HG02870 (cell line): ENCODE measurements around the gene SLC25A1.
"Not testable (repeated sequence)": the region's sequence is repeated elsewhere in the genome, so short reads cannot be mapped to it uniquely, and the experiment has no call there.

Experiments used
- ATAC-seq: cut with Tn5 transposase; IDR thresholded peaks from one replicate; pipeline ENCODE4 v1.9.1; 2021; ENCODE audit warnings: mild to moderate bottlenecking, moderate library complexity; ENCODE audit not compliant: unreplicated experiment

SLC25A1 gene

DNA sequence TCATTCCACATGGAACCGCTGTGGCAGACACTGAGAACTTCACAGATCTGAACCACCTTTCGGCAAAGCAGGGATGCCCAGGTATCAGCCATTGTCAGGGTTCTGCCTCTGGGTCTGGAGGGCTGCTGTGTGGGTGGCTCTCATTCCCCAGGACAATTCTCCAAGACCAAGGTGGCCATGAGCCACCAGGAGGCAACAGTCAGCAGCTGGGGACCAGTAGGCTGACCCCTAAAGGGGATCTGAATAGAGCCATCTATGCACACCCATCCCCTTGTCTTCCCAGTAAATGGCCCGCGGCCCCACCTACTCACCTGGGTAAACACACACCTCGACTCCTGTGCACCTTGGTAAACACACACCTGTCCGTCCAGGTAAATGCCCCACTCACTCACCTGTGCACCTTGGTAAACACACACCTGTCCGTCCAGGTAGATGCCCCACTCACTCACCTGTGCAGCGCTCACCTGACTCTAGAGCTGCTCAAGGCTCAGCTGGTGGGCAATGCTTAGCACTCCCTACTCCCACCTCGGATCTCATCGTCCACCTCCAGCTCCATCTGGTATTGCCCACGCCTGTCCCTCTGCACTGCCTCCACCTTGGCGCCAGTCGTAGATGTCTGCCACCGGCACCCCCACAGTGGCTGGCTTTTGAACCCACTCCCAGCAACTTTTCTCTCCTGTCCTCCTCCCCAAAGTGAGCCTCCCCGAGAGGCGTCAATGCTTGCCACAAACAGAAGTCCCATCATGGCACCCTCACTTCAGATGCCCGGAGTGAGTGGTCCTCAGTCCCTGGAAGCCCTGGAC lies 10.2 kb downstream of the SLC25A1 start:
- no peak for ATAC-seq

DNA sequence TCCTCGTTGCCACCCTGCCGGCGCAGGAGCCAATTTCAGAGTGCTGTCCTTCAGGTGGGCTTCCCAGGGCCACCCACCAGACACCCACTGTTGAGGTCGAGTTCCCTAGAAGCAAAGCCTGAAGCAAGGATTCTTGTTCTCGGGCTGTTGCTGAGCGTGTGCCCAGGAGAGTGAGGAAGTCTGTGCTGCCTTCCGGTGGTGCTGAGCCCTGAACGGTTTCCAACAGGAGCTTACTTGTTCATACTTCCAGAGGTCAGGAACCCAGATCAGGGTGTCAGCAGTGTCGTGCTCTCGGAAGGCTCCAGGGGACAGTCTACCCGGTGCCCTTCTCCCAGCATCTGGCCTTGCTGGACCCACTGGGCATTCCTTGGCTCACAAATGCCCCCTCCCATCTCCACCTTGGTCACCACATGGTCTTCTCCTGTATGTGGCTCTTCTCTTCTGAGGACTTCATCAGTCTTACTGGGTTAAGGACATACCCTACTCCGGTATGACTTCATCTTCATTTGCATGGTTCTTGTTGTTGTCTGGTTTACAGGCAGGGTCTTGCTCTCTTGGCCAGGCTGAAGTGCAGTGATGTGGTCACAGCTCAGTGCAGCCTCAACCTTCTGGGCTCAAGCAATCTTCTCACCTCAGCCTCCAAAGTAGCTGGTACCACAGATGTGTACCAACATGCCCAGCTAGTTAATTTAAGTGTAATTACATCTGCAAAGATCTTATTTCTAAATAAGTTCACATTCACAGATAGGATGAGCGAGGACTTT lies 11.2 kb downstream of the SLC25A1 start:
- no peak for ATAC-seq

DNA sequence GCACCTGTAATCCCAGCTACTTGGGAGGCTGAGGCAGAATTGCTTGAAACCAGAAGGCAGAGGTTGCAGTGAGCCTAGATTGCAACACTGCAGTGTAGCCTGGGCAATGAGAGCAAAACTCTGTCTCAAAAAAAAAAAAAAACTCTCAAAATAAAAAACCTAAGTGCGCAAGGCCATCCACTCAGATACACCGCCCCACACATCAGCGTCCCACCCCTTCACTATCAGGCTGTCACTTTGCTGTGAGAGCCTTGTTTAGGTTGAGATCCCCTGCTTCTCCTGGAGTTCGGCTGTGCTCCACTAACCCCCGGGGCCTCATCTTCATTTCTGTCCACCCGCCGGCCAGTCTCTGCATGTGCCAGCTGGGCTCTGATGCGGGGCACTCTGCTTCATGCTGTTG lies 12.1 kb downstream of the SLC25A1 start:
- no peak for ATAC-seq

DNA sequence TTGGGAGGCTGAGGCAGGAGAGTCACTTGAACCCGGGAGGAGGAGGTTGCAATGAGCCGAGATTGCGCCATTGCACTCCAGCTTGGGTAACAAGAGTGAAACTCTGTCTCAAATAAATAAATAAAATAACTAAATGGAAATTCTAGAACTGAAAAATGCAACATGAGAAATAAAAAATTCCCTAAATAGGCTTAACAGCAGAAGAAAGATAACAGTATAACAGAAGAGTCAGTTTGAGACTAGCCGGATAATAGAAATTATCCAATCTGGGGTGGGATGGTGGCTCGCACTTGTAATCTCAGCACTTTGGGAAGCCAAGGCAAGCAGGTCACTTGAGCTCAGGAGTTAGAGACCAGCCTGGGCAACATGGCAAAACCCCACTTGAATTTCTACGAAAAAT lies 14.1 kb downstream of the SLC25A1 start:
- no peak for ATAC-seq

DNA sequence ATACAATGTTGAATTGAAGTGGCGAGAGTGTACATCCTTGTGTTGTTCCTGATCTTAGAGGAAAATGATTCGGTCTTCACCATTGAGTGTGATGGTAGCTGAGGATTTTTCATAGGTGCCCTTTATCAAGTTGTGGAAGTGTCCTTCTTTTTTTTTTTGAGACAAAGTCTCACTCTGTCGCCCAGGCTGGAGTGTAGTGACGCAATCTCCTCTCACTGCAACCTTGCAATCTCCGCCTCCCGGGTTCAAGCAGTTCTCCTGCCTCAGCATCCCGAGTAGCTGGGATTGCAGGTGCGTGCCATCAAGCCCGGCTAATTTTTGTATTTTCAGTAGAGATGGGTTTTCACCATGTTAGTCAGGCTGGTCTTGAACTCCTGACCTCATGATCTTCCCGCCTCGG lies 19.9 kb downstream of the SLC25A1 start:
- ATAC-seq: not testable (repeated sequence)

DNA sequence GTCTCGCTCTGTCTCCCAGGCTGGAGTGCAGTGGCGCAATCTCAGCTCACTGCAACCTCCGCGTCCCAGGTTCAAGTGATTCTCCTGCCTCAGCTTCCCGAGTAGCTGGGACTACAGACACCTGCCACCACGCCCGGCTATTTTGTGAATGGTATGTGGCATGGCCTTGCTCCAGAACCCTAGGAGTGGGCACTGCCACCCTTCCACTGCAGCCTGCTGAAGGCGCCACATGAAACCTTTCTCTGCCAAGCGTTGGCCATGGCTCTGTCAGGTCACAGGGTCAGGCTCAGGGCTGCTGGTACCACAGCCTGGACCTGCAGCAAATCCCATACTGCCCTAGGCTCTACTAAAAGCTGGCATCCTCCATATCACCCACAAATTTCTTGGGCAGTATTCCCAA lies 22.4 kb downstream of the SLC25A1 start:
- ATAC-seq: not testable (repeated sequence)

DNA sequence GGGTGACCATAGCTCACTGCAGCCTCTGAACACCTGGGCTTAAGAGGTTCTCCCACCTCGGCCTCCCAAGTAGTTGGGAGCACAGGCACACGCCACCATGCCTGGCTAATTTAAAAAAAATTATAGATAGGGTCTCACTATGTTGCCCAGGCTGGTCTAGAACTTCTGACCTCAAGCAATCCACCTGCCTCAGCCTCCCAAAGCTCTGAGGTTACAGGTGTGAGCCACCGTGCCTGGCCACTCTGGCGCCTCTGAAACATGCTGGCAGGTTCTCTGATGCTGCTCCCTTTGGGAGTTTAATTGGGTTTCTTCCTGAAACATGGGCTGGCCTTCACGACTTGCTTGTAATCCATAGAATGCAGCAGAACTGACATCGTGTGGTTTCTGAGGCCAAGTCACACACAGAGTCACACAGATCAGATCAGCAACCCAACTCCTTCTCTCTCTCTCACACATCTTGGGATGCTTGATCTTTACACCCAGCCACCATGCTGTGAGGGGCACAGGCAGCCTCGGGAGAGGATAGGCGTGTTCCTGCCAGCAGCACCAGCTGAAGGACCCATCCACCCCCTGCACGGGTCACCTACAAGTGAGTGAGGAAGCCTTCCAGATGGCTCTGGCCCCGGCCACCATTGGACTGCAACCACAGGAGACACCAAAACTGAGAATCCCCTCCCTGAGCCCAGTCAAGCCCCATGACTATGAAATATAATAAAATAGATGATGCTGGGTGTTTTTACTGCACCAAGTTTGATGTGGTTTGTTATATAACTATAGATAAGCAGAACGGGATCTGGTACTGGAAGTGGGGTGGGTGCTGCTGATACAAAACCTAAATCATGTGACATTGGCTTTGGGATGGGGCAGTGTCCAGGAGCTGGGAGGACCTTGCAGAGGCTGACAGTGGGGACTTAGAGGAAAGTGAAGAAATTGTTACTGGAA lies 25.3 kb downstream of the SLC25A1 start:
- ATAC-seq: no peak

DNA sequence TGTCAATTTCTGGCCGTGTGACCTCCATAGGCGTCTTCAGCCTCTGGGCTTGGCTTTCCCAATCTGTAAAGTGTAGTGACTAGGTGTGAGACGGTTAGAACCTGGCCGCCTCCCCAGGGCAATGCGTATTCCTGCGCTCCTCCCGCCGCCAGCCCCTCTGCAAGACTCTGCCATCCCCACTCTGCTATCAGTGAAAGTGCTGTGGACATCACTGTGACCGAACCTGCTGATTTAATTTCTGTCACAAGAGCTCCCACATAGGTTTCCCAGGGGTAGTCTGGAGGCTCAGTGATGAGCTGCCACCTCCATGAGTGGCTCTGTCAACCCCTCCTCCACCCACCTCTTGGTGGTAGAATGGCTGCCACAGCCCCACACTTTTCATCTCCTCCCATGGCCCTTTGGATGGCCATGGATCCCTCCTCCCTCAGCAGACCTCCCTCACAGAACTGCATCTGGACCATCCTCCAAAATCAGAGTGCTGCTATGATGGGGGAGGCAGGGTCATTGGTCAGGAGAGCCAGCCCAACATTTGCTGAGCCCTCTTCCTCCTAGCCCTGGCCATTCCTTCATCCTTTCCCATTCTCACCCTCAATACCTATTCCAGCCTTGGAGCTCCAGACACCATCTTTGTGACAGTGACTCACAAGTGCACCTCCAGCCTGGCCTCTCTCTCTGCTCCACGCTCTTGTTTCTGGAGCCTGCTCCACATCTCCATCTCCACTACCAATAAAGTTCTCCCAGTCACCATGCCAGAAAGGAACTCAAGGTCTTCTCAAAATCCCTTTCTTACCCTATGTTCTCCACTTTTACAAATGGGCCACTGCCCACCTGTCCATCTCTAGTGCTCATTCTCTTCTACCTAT lies 27.0 kb downstream of the SLC25A1 start:
- ATAC-seq: no peak

DNA sequence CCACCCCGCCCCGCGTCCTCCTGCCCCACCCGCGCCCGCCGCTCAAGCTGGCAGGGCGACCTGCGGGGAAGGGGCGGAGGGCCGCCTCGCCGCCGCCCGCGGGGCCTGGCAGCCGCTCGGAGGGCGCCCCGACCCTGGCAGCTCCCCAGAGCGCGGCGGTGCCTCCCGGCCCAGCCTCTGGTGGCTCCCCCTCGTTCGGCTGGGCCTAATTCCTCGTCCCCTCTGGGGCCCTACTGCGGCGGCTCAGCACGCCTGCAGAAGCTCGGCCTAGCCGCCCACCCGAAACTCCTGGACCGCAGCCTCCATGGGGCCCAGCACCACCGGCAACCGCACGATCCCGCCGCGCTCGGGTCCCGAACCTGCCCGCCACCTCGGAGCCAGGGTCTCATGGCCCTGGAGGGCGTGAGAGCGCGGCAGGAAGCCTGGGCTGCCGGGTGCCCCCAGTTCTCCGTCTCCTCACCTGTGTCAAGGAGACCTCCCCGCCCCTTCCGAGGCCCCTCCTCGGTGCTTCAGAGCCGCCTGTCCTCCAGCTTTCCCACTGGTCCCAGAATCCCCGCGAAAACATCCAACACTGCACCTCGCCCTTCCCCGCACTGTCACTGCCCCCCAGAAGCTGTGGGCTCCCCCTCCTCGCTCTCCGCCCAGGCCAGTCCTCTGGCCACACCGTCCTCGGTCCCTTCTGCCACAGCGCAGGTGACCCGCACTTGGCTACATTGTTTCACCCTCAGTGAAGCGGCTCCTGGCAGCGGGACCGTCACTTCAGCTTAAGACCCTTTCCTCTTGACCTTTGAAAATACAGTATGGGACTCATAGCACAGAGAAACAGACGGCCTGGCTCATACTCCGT lies 27.8 kb downstream of the SLC25A1 start:
- ATAC-seq: no peak

DNA sequence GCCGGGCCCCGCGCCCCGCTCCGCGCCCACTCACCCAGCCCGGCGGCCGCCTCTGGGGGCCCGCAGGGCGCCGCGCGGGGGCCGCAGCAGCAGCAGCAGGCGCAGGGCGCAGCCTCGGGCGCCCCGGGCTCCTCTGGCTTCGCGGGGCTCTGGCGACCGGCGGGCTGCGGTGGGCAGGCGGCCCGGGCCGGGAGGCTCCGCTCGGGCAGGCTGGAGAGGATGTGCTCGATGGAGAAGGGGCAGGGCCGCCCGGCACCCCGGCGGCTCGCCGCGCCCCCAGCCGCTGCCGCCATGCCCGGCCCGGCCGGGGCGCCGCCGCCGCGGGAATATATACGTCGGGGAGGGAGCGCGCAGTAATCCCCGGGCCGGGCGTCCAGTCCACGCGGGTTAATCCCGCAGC lies 28.5 kb downstream of the SLC25A1 start, which contains the start of gene GSC2:
GSC2 (minus strand) TSS at position 302 of the 400 bp plus-strand sequence; CDS start at position 293, 9 bp downstream.
- no peak for ATAC-seq

DNA sequence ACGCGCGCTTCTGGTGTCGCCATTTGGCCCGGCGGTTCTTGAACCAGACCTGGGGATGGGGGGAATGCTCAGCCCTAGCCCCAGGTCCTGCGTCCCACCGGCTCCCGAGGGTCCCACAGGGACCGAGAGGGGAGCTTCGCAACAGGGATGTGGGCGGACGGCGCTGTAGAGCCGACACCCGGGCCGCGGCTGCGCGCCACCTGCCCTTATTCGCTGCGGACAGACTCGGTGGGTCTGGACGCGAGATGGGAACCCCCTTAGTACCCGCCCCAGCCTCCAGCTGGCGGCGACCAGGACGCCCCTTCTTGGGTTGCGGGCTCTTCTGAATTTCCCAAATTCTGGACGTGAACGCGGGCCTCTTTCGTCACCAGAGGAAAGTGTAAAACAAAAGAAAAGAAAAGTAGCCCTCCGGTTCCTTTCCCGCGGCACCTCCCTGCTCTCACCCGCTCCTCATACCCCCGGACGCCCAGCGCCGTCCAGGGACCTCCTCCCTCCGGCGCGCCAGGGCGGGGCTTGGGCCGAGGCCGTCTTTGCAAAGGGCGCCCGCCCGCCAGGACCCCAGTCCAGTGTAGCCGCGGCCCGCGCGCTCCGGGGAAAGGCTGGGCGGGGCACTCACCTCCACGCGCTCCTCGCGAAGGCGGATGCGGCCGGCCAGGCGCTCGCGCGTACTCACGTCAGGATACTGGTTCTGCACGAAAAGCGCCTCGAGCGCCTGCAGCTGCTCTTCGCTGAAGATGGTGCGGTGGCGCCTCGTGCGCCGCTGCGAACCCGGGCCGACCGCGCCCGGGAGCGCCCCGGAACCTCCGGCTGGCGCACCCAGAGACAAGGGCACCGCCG lies 29.3 kb downstream of the SLC25A1 start:
- ATAC-seq: no peak

DNA sequence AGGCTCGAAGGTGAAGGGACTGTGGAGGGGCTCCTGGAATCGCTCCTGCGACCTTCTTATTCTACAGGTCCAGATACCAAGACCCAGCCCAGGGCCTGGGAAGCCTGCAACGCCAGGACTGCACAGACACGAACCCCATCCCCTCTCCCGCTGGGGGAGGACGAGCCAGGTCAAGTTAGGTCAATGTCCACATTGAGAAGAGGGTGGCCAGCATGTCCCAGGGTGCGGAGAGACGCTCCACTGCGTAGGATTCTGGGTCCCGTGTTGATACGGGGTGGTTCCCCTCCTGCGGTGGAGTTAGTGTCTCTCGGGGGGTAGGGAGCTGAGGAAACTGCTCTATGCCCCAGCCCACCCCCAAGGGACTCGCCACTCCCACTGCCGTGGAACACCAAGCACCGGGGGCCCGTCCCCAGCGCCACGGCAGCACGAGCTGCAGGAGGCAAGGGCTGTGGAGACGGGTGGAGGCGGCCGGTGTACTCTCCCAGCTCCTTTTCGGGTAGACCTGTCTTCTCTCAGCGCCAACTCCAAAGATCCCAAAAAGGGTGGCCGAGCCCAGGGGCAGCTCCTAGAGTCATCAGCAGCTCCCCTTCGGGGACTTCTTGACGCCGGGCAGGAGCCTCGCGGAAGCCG lies 30.0 kb downstream of the SLC25A1 start:
- no peak for ATAC-seq

DNA sequence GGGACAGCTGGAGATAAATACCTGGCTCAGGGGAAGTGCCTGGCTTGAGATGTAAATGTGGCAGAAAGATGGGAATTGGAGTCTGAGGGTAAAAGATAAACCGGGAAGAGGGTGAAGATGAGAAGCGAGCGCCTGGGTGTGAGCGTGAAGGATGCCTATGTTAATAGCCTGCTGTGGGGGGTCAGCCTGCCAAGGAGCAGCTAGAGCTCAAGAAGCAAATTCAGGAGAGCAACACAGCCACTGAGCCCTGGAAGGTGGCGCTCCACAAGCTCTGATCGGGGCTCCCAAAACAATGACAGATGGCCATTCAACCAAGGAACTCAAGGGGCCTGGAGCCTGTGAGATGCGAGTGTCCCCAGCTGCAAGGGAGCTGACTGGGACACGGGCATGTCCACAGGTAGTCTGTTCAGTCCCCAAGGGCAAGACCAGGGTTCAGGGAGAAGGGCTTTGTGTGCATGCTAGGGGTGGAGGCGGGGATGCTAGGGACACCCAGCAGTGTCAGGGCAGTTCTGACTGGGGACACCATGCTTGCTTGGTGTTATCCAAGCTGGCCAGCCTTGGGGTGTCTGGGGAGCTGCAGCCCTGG lies 31.2 kb downstream of the SLC25A1 start:
- no peak for ATAC-seq

DNA sequence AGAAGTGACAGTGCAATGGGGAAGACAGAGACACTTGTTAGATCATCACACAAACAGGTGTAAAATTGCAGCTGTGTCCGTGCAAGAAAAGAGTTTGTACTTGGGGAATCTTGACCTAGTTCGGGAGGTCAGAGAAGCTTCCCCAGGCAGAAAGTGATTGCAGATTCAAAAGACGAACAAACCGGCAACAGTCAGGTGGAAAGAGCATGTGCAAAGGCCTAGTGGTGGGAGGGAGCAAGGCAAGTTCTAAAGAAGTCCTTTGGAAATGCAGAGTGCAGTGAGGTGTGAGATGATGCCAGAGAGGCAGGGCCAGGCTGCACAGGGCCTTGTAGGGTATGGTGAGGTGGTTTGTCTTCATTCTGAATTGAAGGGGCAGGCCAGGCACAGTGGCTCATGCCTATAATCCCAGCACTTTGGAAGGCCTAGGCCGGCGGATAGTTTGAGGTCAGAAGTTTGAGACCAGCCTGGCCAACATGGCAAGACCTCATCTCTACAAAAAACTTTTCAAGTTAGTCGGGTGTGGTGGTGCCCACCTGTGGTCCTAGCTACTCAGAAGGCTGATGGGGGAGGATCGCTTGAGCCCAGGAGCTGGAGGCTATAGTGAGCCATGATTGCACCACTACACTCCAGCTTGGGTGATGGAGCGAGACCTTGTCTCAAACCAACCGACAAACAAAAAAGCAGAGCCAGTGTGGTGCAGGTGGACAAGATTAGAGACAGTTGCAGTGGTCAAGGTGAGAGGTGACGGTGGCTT lies 32.1 kb downstream of the SLC25A1 start:
- no peak for ATAC-seq

DNA sequence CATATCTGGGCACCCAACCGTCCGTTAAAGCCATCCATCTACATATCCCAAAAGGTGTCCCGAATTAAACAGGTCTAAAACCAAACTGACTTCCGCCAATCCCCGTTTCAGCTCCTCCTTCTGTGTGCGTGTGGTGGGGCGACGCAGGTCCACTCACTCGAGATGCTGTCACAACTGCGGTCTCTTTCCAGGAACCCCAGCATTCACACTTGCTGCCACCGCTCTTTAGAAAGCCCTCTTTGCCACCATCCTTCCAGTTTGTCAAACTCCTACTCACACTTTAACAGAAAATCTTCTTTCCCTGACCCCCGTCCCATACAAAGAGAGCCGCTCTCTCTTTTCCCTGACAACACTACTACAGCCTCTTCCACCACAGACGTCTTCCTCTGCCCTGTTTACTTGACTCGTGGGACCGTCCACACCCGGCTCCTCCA lies 34.6 kb downstream of the SLC25A1 start:
- ATAC-seq: no peak

DNA sequence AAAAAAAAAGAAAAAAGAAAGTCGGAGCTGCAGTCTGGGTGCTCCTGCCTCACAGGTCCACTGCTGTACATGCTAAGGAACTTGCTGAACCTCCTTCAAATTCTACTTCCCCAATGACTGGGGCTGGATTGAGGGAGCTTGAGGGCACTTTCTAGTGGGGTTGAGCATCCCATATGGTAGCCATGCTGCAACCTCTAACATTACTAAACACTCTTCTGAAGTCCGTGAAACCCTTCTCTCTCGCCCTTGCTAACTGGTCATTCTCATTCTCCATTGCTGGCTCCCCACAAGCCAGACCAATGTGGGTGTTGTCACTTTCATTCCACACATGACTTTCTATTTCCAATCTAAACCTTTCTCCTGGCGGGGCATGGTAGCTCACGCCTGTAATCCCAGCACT lies 35.3 kb downstream of the SLC25A1 start:
- no peak for ATAC-seq

DNA sequence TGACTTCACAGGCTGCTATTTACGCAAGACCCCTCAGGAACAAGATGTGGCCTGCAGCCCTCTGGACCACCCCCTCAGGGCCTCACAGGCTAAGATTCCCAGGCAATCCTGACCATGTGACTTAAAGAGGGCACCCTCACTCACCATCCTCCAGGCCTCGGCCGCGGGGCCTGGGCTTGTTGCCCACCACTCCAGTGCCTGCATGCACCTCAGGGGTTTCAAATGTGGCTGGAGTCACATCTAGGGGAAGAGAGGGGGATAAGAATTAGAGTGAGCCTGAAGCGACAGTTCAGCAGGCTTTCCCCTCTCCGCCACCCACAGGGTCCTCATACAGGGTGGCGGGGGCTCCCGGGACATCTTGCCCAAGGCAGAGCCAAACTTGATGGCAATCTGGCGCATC lies 36.1 kb downstream of the SLC25A1 start:
- ATAC-seq: no peak
